K562 (cell line): ENCODE measurements around the gene HSD17B12. TPM values are rescaled to one million over a fixed set of nuclear protein-coding genes. Genes with fewer than 3 reads are reported as not detected.

ENCODE experiments used
- ATAC-seq: fragments of 200-7000 bp; cut with Tn5 transposase; 3 replicates; pipeline ENCODE4 v1.9.1; 2020; ENCODE audit warnings: moderate library complexity
- BruUV-seq: library from RNA; stranded (reverse); fragments of 400-500 nt; replicated peaks from 2 replicates; lab custom pipeline; 2021; lab: Mats Ljungman, UMichigan
- CTCF ChIA-PET: fragments of 300-600 bp; formaldehyde crosslinking; extraction: SDS; loops from one replicate; lab custom pipeline; 2021; ENCODE audit warnings: low intra/inter-chr PET ratio; lab: Yijun Ruan, JAX
- POLR2A ChIA-PET: fragments of 300-600, 350-650 bp; sonication (Branson Sonifier 250); formaldehyde crosslinking; extraction: SDS; loops from one replicate; lab custom pipeline; 2021; ENCODE audit warnings: antibody characterized with exemption, inconsistent platforms; lab: Yijun Ruan, JAX
- DNase-seq, 4 experiments: peaks; one replicate each; pipeline versions ENCODE4 v3.0.0 to v3.0.0-alpha.2; 2011 to 2018; ENCODE audit warnings: low spot score in 3 of 4, mixed read lengths in 3 of 4; ENCODE audit errors: extremely low read depth in 1 of 4
- FAIRE-seq: peaks from 2 replicates; lab custom pipeline; 2011; peaks lifted over from hg19 to GRCh38; lab: Jason Lieb, UNC
- H2AFZ ChIP-seq: 2 replicates; pipeline ENCODE4 v1.6.0; 2011; ENCODE audit warnings: low read depth, low read length, control low read depth, inconsistent platforms
- H3K27ac ChIP-seq: fragments of 200-600 bp; 3 replicates; pipeline ENCODE4 v1.8.0; 2011; ENCODE audit warnings: low read depth, mild to moderate bottlenecking, control low read depth, inconsistent platforms, low read length, moderate library complexity, mixed read lengths; ENCODE audit errors: extremely low read depth
- H3K27me3 ChIP-seq, 2 experiments: fragments of 300-600 bp in 1 of 2; 2 replicates in 1 of 2; 3 replicates in 1 of 2; pipeline versions ENCODE4 v1.6.0 to v1.8.0; 2011; ENCODE audit warnings: inconsistent platforms in 2 of 2, low read length in 2 of 2, mild to moderate bottlenecking in 1 of 2, mixed read lengths in 1 of 2, moderate library complexity in 1 of 2; ENCODE audit not compliant: control insufficient read depth in 2 of 2, insufficient read depth in 2 of 2
- H3K36me3 ChIP-seq: fragments of 300-600 bp; 3 replicates; pipeline ENCODE4 v1.8.0; 2011; ENCODE audit warnings: mild to moderate bottlenecking, low read length, inconsistent platforms; ENCODE audit not compliant: control insufficient read depth, insufficient read depth
- H3K4me1 ChIP-seq, 2 experiments: fragments of 200-600 bp in 1 of 2; replicated peaks in 1 of 2; 2 replicates in 1 of 2; 3 replicates in 1 of 2; pipeline versions ENCODE4 v1.5.1 to v1.8.0; 2011; ENCODE audit warnings: inconsistent platforms in 2 of 2, low read length in 2 of 2, mild to moderate bottlenecking in 1 of 2, mixed read lengths in 1 of 2, moderate library complexity in 1 of 2; ENCODE audit not compliant: control insufficient read depth in 2 of 2, insufficient read depth in 2 of 2
- H3K4me2 ChIP-seq: 2 replicates; pipeline ENCODE4 v1.6.1; 2011; ENCODE audit warnings: low read length, control low read depth, inconsistent platforms, mixed read lengths; ENCODE audit not compliant: insufficient read depth
- H3K4me3 ChIP-seq: fragments of 200-600 bp; sonication (generic), shearing (Covaris generic); 2 replicates; pipeline ENCODE4 v1.5.1; 2016; ENCODE audit warnings: control low read depth, inconsistent platforms
- H3K79me2 ChIP-seq: fragments of 200-600 bp; 3 replicates; pipeline ENCODE4 v1.8.0; 2011; ENCODE audit warnings: low read length, inconsistent platforms; ENCODE audit not compliant: control insufficient read depth, insufficient read depth
- H3K9ac ChIP-seq, 2 experiments: 2 replicates each; pipeline versions ENCODE4 v1.6.0 to v1.6.1; 2011; ENCODE audit warnings: low read depth in 2 of 2, low read length in 2 of 2, control low read depth in 1 of 2, inconsistent platforms in 1 of 2, mild to moderate bottlenecking in 1 of 2, mixed read lengths in 1 of 2; ENCODE audit not compliant: insufficient read depth in 1 of 2
- H3K9me1 ChIP-seq: one replicate; pipeline ENCODE4 v1.6.0; 2011; ENCODE audit warnings: inconsistent platforms, mild to moderate bottlenecking, low read length, moderate library complexity; ENCODE audit not compliant: control insufficient read depth, insufficient read depth
- H3K9me3 ChIP-seq: replicated peaks from 2 replicates; pipeline ENCODE4 v1.5.1; 2011; ENCODE audit warnings: low read depth, low read length, inconsistent platforms; ENCODE audit not compliant: control insufficient read depth, insufficient read depth
- H4K20me1 ChIP-seq: replicated peaks from 2 replicates; pipeline ENCODE4 v1.6.1; 2011; ENCODE audit warnings: low read length, inconsistent platforms, mixed read lengths; ENCODE audit not compliant: control insufficient read depth, insufficient read depth
- FIP1L1 ChIP-seq: fragments of 200-400 bp; formaldehyde crosslinking; IDR thresholded peaks from 2 replicates; pipeline ENCODE4 v1.6.1; 2018; ENCODE audit warnings: mild to moderate bottlenecking, low read depth, low read length; ENCODE audit not compliant: poor library complexity, severe bottlenecking
- HCFC1 ChIP-seq: IDR thresholded peaks from 2 replicates; pipeline ENCODE4 v1.6.1; 2012; ENCODE audit warnings: low read depth, low read length, improper control_type of control experiment
- HNRNPUL1 ChIP-seq: fragments of 200-400 bp; formaldehyde crosslinking; IDR thresholded peaks from 2 replicates; pipeline ENCODE4 v1.6.1; 2017; ENCODE audit warnings: low read length
- HOMEZ ChIP-seq: fragments of 250-450 bp; sonication (Bioruptor Pico); IDR thresholded peaks from 2 replicates; pipeline ENCODE4 v1.4.0; 2020; ENCODE audit warnings: mild to moderate bottlenecking, moderate library complexity
- KDM4B ChIP-seq, 2 experiments: fragments of 450-650 bp in 1 of 2; sonication (generic) in 1 of 2; IDR thresholded peaks; 2 replicates each; pipeline ENCODE4 v1.6.1; 2016 to 2017; ENCODE audit warnings: borderline replicate concordance in 2 of 2, antibody characterized with exemption in 1 of 2, low read depth in 1 of 2, mild to moderate bottlenecking in 1 of 2
- LEF1 ChIP-seq: fragments of 450-650 bp; IDR thresholded peaks from 2 replicates; pipeline ENCODE4 v1.6.1; 2016; ENCODE audit warnings: mild to moderate bottlenecking
- MEIS2 ChIP-seq: fragments of 450-650 bp; IDR thresholded peaks from 2 replicates; pipeline ENCODE4 v1.6.1; 2014; ENCODE audit warnings: mild to moderate bottlenecking; ENCODE audit not compliant: partially characterized antibody
- NFIX ChIP-seq: fragments of 250-450 bp; sonication (Bioruptor Pico); IDR thresholded peaks from 2 replicates; pipeline ENCODE4 v1.4.0; 2020; ENCODE audit warnings: low read depth, mild to moderate bottlenecking, moderate library complexity
- PML ChIP-seq: IDR thresholded peaks from 2 replicates; pipeline ENCODE4 v1.6.1; 2012; ENCODE audit warnings: low read length, inconsistent platforms
- RFX1 ChIP-seq: fragments of 450-650 bp; IDR thresholded peaks from 2 replicates; pipeline ENCODE4 v1.6.1; 2016; ENCODE audit warnings: mild to moderate bottlenecking, moderate library complexity
- RUNX1 ChIP-seq: sonication (generic); IDR thresholded peaks from 2 replicates; pipeline ENCODE4 v1.6.1; 2016; ENCODE audit warnings: antibody characterized with exemption, low read depth
- SIX5 ChIP-seq, 2 experiments: IDR thresholded peaks; 2 replicates each; pipeline ENCODE4 v1.6.1; 2011; ENCODE audit warnings: low read length in 2 of 2, borderline replicate concordance in 1 of 2, low read depth in 1 of 2, mild to moderate bottlenecking in 1 of 2, moderate library complexity in 1 of 2; ENCODE audit not compliant: insufficient read depth in 1 of 2
- ZNF3 ChIP-seq: fragments of 250-450 bp; sonication (Bioruptor Pico); IDR thresholded peaks from 2 replicates; pipeline ENCODE4 v1.5.0; 2021; ENCODE audit warnings: mild to moderate bottlenecking, moderate library complexity
- ZNF639 ChIP-seq, 2 experiments: fragments of 200-800 bp in 1 of 2; sonication (Bioruptor generic) in 1 of 2; sonication (generic) in 1 of 2; formaldehyde crosslinking in 1 of 2; IDR thresholded peaks in 1 of 2; conservative IDR thresholded peaks in 1 of 2; 2 replicates each; pipeline versions ENCODE4 v1.5.0 to v1.6.1; 2016 to 2020; ENCODE audit warnings: missing compliant biosample characterization in 1 of 2, missing genetic modification characterization in 1 of 2, missing genetic modification reagents in 1 of 2
- ZNF695 ChIP-seq: fragments of 450-650 bp; formaldehyde crosslinking; IDR thresholded peaks from 2 replicates; pipeline ENCODE4 v1.4.0; 2020; ENCODE audit warnings: mild to moderate bottlenecking, moderate library complexity
- WGBS: fragments of 100-300 bp; shearing (Covaris generic); methylation state at CpG from one replicate; pipeline ENCODE4 v1.1.6; 2016; ENCODE audit warnings: low coverage, mixed read lengths; ENCODE audit not compliant: insufficient coverage; ENCODE audit errors: missing lambda C conversion rate; 5-methylcytosine and 5-hydroxymethylcytosine counted together
- in situ Hi-C: fragments of 300-500 bp; cut with MboI; formaldehyde crosslinking; loops from 4 replicates; pipeline ENCODE4 v1.15.0; 2018; ENCODE audit warnings: inconsistent platforms, mixed read lengths
- intact Hi-C: fragments of 100-400 bp; cut with micrococcal nuclease; formaldehyde crosslinking; loops from 2 replicates; pipeline ENCODE4 v1.14.2; 2022
- polyA plus RNA-seq, 8 experiments: library from polyadenylated mRNA; depleted of rRNA in 4 of 8; stranded (reverse) in 5 of 8; unstranded in 3 of 8; fragments of >200 nt; fragmentation: Nextera tagmentation in 2 of 8; fragmentation: Illumina TruSeq in 1 of 8; extraction: Ambion mirVana in 2 of 8; extraction: Trizol in 1 of 8; gene quantifications; 2 replicates each; pipeline versions ENCODE4 v1.2.1 to v1.2.3, GENCODE V29; 2011 to 2014; ENCODE audit warnings: inconsistent platforms in 1 of 8, missing spikeins in 1 of 8
- total RNA-seq, 7 experiments: library from RNA; depleted of rRNA in 6 of 7; stranded (reverse); fragments of >200 nt in 6 of 7; fragmentation: Illumina TruSeq in 2 of 7; extraction: Trizol in 2 of 7; gene quantifications; 2 replicates each; pipeline versions ENCODE4 v1.2.1 to v1.2.3, GENCODE V29; 2011 to 2021; ENCODE audit warnings: low replicate concordance in 1 of 7

Gene HSD17B12
- total and polyA plus RNA-seq, 9 of the 15 experiments (the other 6 are each of a cell fraction or from before 2014, with no cell fraction given), result 9.1 to 34.5 (median 23.3) TPM

GRCh38 chr11:43833657-43834073 is 153.1 kb downstream of the HSD17B12 start:
- DNase-seq (no peak), FAIRE-seq (no peak), ATAC-seq (no peak)
- intact Hi-C loops, result no loop called here
- H3K4me3 ChIP-seq, result no peak overlapping the region
- H3K27me3 ChIP-seq, result no peaks in the 10 kb centered on the region; a peak in 1 of 5 replicates
- H3K4me1 ChIP-seq, result no peaks in the 10 kb centered on the region
- BruUV-seq, result no TSS peak
- POLR2A ChIA-PET, result no interaction called here
- CTCF ChIA-PET, result no interaction called here
- H3K36me3 ChIP-seq, result no peaks in the 10 kb centered on the region
- H3K27ac ChIP-seq, result no peak overlapping the region
- H3K79me2 ChIP-seq, result no peaks in the 10 kb centered on the region
- no peaks in the 10 kb centered on the region for H3K9me3 ChIP-seq
- H2AFZ ChIP-seq, result no peak overlapping the region
- H4K20me1 ChIP-seq, result no peaks in the 10 kb centered on the region
- TF ChIP-seq HCFC1, result no peak
- peak; percentile 68 for TF ChIP-seq RFX1
- no peak for TF ChIP-seq MEIS2
- no peak for TF ChIP-seq NFIX (CRISPR knock-in tag)
- TF ChIP-seq ZNF3 (CRISPR knock-in tag), result no peak
- TF ChIP-seq, all 486 proteins: peak for 1
- in situ Hi-C loops, result no loop called here
- 29% methylated on average over 1 of the region's 1 CpG for WGBS
- Histone ChIP-seq H3K9me1 (no peaks in the 10 kb centered on the region), H3K9ac (no peak overlapping the region), H3K4me2 (no peak overlapping the region)

GRCh38 chr11:43834286-43834685 is 153.7 kb downstream of the HSD17B12 start:
- FAIRE-seq (no peak), DNase-seq (no peak), ATAC-seq (no peak)
- Histone ChIP-seq H3K27ac (no peak overlapping the region), H3K9me1 (no peaks in the 10 kb centered on the region), H3K4me3 (no peak overlapping the region), H3K4me1 (no peaks in the 10 kb centered on the region), H3K27me3 (no peaks in the 10 kb centered on the region; a peak in 1 of 5 replicates), H4K20me1 (no peaks in the 10 kb centered on the region), H3K4me2 (no peak overlapping the region), H3K36me3 (no peaks in the 10 kb centered on the region), H3K79me2 (no peaks in the 10 kb centered on the region), H3K9ac (no peak overlapping the region), H2AFZ (no peak overlapping the region), H3K9me3 (no peaks in the 10 kb centered on the region)
- 13% methylated on average over 2 of the region's 2 CpGs for WGBS
- POLR2A ChIA-PET, result no interaction called here
- in situ Hi-C loops, result no loop called here
- CTCF ChIA-PET, result no interaction called here
- intact Hi-C loops, result no loop called here
- no TSS peak for BruUV-seq
- TF ChIP-seq ZNF639 (CRISPR knock-in tag; conservative IDR thresholded peaks at IDR 0.05 in 1 of 2, IDR thresholded peaks at IDR 0.05 in 1 of 2) (no peak), KDM4B (IDR thresholded peaks at IDR 0.05; ENCODE audit: borderline replicate concordance in 2 of 2, low read depth in 1 of 2) (no peak), LEF1 (no peak), ZNF695 (no peak), HNRNPUL1 (no peak), PML (no peak), FIP1L1 (no peak), SIX5 (IDR thresholded peaks at IDR 0.05; ENCODE audit: borderline replicate concordance in 1 of 2, insufficient read depth in 1 of 2, low read depth in 1 of 2, low read length in 2 of 2) (no peak), RUNX1 (no peak), HOMEZ (no peak)
